Lower leg skin (tissue), 3 donors: ENCODE results near the gene DVL3.

ENCODE experiments used
- POLR2A ChIP-seq, 2 donors: fragments of 450-650 bp; IDR thresholded peaks; one replicate each; pipeline ENCODE4 v1.6.1; 2016 to 2017; ENCODE audit warnings: antibody characterized with exemption in 2 of 2, mild to moderate bottlenecking in 1 of 2, moderate library complexity in 1 of 2
- TF ChIP-seq, protein P1 (sequence below), 3 donors: fragments of 450-650 bp; IDR thresholded peaks; one replicate each; pipeline ENCODE4 v1.5.1; 2016; ENCODE audit warnings: antibody characterized with exemption in 3 of 3, mild to moderate bottlenecking in 3 of 3, moderate library complexity in 2 of 3

DNA sequence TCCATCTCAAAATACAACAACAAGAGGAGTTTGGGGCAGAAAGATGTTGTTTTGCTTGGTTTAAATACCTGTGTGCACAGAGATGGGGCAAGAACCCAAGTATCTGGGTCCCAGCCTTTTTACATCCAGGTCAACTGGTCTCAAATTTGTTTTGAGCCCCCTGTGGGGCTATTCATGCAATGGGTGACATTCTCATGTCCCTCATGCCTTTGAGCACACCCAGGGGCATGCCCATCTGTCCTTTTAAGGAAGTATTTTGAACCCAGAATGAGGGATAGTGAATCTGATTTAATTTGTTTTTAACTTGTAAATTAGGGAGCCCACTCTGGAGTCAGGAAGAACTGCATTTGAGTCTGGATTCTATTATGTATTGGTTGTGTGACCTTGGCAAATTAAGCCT lies 45.6 kb downstream of the DVL3 start:
- TF ChIP-seq, protein P1, sequence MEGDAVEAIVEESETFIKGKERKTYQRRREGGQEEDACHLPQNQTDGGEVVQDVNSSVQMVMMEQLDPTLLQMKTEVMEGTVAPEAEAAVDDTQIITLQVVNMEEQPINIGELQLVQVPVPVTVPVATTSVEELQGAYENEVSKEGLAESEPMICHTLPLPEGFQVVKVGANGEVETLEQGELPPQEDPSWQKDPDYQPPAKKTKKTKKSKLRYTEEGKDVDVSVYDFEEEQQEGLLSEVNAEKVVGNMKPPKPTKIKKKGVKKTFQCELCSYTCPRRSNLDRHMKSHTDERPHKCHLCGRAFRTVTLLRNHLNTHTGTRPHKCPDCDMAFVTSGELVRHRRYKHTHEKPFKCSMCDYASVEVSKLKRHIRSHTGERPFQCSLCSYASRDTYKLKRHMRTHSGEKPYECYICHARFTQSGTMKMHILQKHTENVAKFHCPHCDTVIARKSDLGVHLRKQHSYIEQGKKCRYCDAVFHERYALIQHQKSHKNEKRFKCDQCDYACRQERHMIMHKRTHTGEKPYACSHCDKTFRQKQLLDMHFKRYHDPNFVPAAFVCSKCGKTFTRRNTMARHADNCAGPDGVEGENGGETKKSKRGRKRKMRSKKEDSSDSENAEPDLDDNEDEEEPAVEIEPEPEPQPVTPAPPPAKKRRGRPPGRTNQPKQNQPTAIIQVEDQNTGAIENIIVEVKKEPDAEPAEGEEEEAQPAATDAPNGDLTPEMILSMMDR (IDR thresholded peaks at IDR 0.05), result no peak
- TF ChIP-seq POLR2A (IDR thresholded peaks at IDR 0.05), result no peak
